AG08395 (cell line): ENCODE data around the gene RGR.

Experiments used
- DNase-seq: peaks from one replicate; pipeline ENCODE4 v3.0.0; 2012; ENCODE audit warnings: mixed read lengths, low spot score

The RGR gene

GRCh38 chr10:84244651-84245270 is at the start of gene RGR:
Gene RGR (plus strand): TSS chr10:84245053. CDS start chr10:84245091, 38 bp downstream.
- DNase-seq, result no peak

- DNase-seq, result no peak
Measured at GRCh38 chr10:84196083-84196482, 48.8 kb upstream of the RGR start.

- no peak for DNase-seq
Measured at GRCh38 chr10:84196941-84197340, 47.9 kb upstream of the RGR start.

GRCh38 chr10:84197643-84198042 is 47.2 kb upstream of the RGR start:
- DNase-seq, result no peak

- no peak for DNase-seq
Measured at GRCh38 chr10:84198206-84198915, 46.5 kb upstream of the RGR start.

- no peak for DNase-seq
Measured at GRCh38 chr10:84200537-84201243, 44.2 kb upstream of the RGR start.

- no peak for DNase-seq
Measured at GRCh38 chr10:84201244-84201606, 43.6 kb upstream of the RGR start.

- no peak for DNase-seq
Measured at GRCh38 chr10:84201682-84202081, 43.2 kb upstream of the RGR start.

GRCh38 chr10:84202349-84202748 is 42.5 kb upstream of the RGR start:
- DNase-seq, result no peak

- DNase-seq, result no peak
Measured at GRCh38 chr10:84204122-84204521, 40.7 kb upstream of the RGR start.

- DNase-seq, result no peak
Measured at GRCh38 chr10:84204610-84205009, 40.2 kb upstream of the RGR start.

GRCh38 chr10:84205049-84205852 is 39.6 kb upstream of the RGR start:
- DNase-seq, result peak; percentile 75

GRCh38 chr10:84205853-84206525 is 38.9 kb upstream of the RGR start:
- DNase-seq, result no peak

- no peak for DNase-seq
Measured at GRCh38 chr10:84208023-84208422, 36.8 kb upstream of the RGR start.

GRCh38 chr10:84211566-84211965 is 33.3 kb upstream of the RGR start:
- no peak for DNase-seq

GRCh38 chr10:84212014-84212413 is 32.8 kb upstream of the RGR start:
- no peak for DNase-seq

GRCh38 chr10:84213076-84213475 is 31.8 kb upstream of the RGR start:
- no peak for DNase-seq

- DNase-seq, result no peak
Measured at GRCh38 chr10:84214046-84214572, 30.7 kb upstream of the RGR start.

- DNase-seq, result no peak
Measured at GRCh38 chr10:84214612-84215235, 30.1 kb upstream of the RGR start.

GRCh38 chr10:84216834-84217233 is 28.0 kb upstream of the RGR start:
- DNase-seq, result no peak

- no peak for DNase-seq
Measured at GRCh38 chr10:84217746-84218145, 27.1 kb upstream of the RGR start.
